K562 (cell line): Measurements from ENCODE around the gene CHTOP. TPM values are rescaled to one million over a fixed set of nuclear protein-coding genes. Genes with fewer than 3 reads are reported as not detected.
A peak's percentile ranks its signal among the peaks of the same experiment; 100 is the strongest.

Source experiments
- BRCA1 ChIP-seq, 2 experiments: fragments of 450-650 bp in 1 of 2; sonication (generic) in 1 of 2; formaldehyde crosslinking in 1 of 2; IDR thresholded peaks; 2 replicates each; pipeline versions ENCODE4 v1.5.0 to v1.6.1; 2017 to 2020; ENCODE audit warnings: mild to moderate bottlenecking in 1 of 2, missing genetic modification reagents in 1 of 2
- CAMTA2 ChIP-seq: fragments of 250-450 bp; sonication (Bioruptor Pico); conservative IDR thresholded peaks from 2 replicates; pipeline ENCODE4 v1.5.1; 2022
- CBX3 ChIP-seq, 2 experiments: IDR thresholded peaks; 1 replicate in 1 of 2; 2 replicates in 1 of 2; pipeline ENCODE4 v1.6.1; 2012; ENCODE audit warnings: inconsistent platforms in 2 of 2, low read length in 2 of 2, borderline replicate concordance in 1 of 2, control low read depth in 1 of 2
- CCAR2 ChIP-seq: fragments of 200-400 bp; formaldehyde crosslinking; IDR thresholded peaks from 2 replicates; pipeline ENCODE4 v1.6.1; 2017; ENCODE audit warnings: mild to moderate bottlenecking, low read depth, low read length
- FOSL1 ChIP-seq: fragments of 200-800 bp; sonication (Bioruptor generic); conservative IDR thresholded peaks from 2 replicates; pipeline ENCODE4 v1.6.1; 2016; ENCODE audit warnings: missing genetic modification characterization, missing compliant biosample characterization
- GTF2E2 ChIP-seq: fragments of 200-800 bp; sonication (Bioruptor generic); IDR thresholded peaks from 2 replicates; pipeline ENCODE4 v1.6.1; 2016; ENCODE audit warnings: missing genetic modification characterization, missing compliant biosample characterization
- HNRNPK ChIP-seq: fragments of 200-400 bp; formaldehyde crosslinking; IDR thresholded peaks from one replicate; pipeline ENCODE4 v1.6.1; 2018; ENCODE audit warnings: mild to moderate bottlenecking, low read depth, low read length; ENCODE audit not compliant: poor library complexity, severe bottlenecking
- KHSRP ChIP-seq: fragments of 450-650 bp; IDR thresholded peaks from 2 replicates; pipeline ENCODE4 v1.6.1; 2017
- MCM7 ChIP-seq, 2 experiments: fragments of 450-650 bp; IDR thresholded peaks; 2 replicates each; pipeline ENCODE4 v1.6.1; 2016 to 2018
- MITF ChIP-seq: IDR thresholded peaks from 2 replicates; pipeline ENCODE4 v1.6.1; 2014; ENCODE audit warnings: antibody characterized with exemption
- PURB ChIP-seq: sonication (generic); formaldehyde crosslinking; IDR thresholded peaks from 2 replicates; pipeline ENCODE4 v1.9.0; 2021; ENCODE audit warnings: low read depth, mild to moderate bottlenecking, missing genetic modification reagents
- SNRNP70 ChIP-seq: fragments of 200-400 bp; formaldehyde crosslinking; optimal IDR thresholded peaks from 2 replicates; pipeline ENCODE3; 2017; ENCODE audit warnings: low read depth, low read length
- ZBTB12 ChIP-seq: fragments of 250-450 bp; sonication (Bioruptor Pico); IDR thresholded peaks from 2 replicates; pipeline ENCODE4 v1.4.0; 2020
- polyA plus RNA-seq, 8 experiments: library from polyadenylated mRNA; depleted of rRNA in 4 of 8; stranded (reverse) in 5 of 8; unstranded in 3 of 8; fragments of >200 nt; fragmentation: Nextera tagmentation in 2 of 8; fragmentation: Illumina TruSeq in 1 of 8; extraction: Ambion mirVana in 2 of 8; extraction: Trizol in 1 of 8; gene quantifications; 2 replicates each; pipeline versions ENCODE4 v1.2.1 to v1.2.3, GENCODE V29; 2011 to 2014; ENCODE audit warnings: inconsistent platforms in 1 of 8, missing spikeins in 1 of 8
- total RNA-seq, 7 experiments: library from RNA; depleted of rRNA in 6 of 7; stranded (reverse); fragments of >200 nt in 6 of 7; fragmentation: Illumina TruSeq in 2 of 7; extraction: Trizol in 2 of 7; gene quantifications; 2 replicates each; pipeline versions ENCODE4 v1.2.1 to v1.2.3, GENCODE V29; 2011 to 2021; ENCODE audit warnings: low replicate concordance in 1 of 7
- TF ChIP-seq, protein P1 (sequence below), 2 experiments: fragments of 450-650 bp; IDR thresholded peaks; 2 replicates each; pipeline ENCODE4 v1.6.1; 2016
- TF ChIP-seq, protein P2 (sequence below): sonication (generic); formaldehyde crosslinking; IDR thresholded peaks from 2 replicates; pipeline ENCODE4 v1.8.1; 2023; ENCODE audit warnings: mild to moderate bottlenecking, missing genetic modification reagents
- TF ChIP-seq, protein P3 (sequence below): fragments of 250-450 bp; sonication (Bioruptor Pico); IDR thresholded peaks from 2 replicates; pipeline ENCODE4 v1.4.0; 2020

The CHTOP gene
- total and polyA plus RNA-seq, 9 of the 15 experiments (the other 6 are each of a cell fraction or from before 2014, with no cell fraction given) = 10.2 to 91.8 (median 60.8) TPM

DNA sequence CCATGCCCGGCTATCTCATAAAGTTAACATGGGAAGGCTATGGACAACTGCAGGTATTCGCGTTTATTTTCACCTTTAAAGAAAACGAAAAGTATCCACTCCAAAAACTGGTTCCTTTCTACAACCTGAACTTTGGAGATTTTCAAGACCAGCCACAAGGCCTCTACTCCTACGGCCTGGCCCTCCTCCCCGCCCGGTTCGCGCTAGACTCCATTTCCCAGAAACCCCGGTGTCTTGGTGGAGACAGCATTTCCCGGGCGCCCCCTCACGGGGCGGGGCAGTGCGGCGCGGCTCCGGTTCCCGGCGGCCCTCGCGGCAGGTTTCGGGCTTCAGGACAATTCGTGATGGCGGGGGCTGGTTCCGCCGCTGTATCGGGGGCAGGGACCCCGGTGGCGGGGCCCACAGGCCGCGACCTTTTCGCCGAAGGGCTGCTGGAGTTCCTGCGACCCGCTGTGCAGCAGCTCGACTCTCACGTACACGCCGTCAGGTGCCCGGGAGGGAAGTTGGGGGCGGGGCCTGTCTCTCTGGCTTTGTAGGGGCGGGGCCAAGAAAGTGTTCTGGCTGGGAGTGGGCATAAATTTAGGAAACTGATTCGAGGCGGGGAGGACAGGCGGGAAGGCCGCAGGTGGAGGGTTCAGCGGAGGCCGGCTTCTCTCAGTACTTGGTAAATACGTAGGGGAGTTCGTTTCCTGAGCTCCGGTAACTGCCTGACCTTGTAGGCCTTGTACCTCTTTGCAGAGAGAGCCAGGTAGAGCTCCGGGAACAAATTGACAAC, 24.7 kb downstream of the CHTOP start, which contains the start of gene SNAPIN (continued):
- TF ChIP-seq MITF (no peak), ZBTB12 (CRISPR knock-in tag) (no peak), PURB (no peak), KHSRP (no peak), MCM7 (IDR thresholded peaks at IDR 0.05) (no peak), HNRNPK (no peak), BRCA1 (IDR thresholded peaks at IDR 0.05) (no peak), BRCA1 (CRISPR knock-in tag; IDR thresholded peaks at IDR 0.05) (no peak), CAMTA2 (CRISPR knock-in tag) (no peak), CBX3 (IDR thresholded peaks at IDR 0.05; ENCODE audit: borderline replicate concordance in 1 of 2, low read length in 2 of 2) (no peak), FOSL1 (tag) (0 out of 2 replicates have a peak, but pooled peaks have one; percentile 43), GTF2E2 (0 out of 2 replicates have a peak, but pooled peaks have one; percentile 43), CCAR2 (no peak), SNRNP70 (no peak)
- TF ChIP-seq, protein P1, sequence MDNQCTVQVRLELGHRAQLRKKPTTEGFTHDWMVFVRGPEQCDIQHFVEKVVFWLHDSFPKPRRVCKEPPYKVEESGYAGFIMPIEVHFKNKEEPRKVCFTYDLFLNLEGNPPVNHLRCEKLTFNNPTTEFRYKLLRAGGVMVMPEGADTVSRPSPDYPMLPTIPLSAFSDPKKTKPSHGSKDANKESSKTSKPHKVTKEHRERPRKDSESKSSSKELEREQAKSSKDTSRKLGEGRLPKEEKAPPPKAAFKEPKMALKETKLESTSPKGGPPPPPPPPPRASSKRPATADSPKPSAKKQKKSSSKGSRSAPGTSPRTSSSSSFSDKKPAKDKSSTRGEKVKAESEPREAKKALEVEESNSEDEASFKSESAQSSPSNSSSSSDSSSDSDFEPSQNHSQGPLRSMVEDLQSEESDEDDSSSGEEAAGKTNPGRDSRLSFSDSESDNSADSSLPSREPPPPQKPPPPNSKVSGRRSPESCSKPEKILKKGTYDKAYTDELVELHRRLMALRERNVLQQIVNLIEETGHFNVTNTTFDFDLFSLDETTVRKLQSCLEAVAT (IDR thresholded peaks at IDR 0.05) = no peak
- TF ChIP-seq, protein P2, sequence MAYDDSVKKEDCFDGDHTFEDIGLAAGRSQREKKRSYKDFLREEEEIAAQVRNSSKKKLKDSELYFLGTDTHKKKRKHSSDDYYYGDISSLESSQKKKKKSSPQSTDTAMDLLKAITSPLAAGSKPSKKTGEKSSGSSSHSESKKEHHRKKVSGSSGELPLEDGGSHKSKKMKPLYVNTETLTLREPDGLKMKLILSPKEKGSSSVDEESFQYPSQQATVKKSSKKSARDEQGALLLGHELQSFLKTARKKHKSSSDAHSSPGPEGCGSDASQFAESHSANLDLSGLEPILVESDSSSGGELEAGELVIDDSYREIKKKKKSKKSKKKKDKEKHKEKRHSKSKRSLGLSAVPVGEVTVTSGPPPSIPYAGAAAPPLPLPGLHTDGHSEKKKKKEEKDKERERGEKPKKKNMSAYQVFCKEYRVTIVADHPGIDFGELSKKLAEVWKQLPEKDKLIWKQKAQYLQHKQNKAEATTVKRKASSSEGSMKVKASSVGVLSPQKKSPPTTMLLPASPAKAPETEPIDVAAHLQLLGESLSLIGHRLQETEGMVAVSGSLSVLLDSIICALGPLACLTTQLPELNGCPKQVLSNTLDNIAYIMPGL = no peak
- TF ChIP-seq, protein P3, sequence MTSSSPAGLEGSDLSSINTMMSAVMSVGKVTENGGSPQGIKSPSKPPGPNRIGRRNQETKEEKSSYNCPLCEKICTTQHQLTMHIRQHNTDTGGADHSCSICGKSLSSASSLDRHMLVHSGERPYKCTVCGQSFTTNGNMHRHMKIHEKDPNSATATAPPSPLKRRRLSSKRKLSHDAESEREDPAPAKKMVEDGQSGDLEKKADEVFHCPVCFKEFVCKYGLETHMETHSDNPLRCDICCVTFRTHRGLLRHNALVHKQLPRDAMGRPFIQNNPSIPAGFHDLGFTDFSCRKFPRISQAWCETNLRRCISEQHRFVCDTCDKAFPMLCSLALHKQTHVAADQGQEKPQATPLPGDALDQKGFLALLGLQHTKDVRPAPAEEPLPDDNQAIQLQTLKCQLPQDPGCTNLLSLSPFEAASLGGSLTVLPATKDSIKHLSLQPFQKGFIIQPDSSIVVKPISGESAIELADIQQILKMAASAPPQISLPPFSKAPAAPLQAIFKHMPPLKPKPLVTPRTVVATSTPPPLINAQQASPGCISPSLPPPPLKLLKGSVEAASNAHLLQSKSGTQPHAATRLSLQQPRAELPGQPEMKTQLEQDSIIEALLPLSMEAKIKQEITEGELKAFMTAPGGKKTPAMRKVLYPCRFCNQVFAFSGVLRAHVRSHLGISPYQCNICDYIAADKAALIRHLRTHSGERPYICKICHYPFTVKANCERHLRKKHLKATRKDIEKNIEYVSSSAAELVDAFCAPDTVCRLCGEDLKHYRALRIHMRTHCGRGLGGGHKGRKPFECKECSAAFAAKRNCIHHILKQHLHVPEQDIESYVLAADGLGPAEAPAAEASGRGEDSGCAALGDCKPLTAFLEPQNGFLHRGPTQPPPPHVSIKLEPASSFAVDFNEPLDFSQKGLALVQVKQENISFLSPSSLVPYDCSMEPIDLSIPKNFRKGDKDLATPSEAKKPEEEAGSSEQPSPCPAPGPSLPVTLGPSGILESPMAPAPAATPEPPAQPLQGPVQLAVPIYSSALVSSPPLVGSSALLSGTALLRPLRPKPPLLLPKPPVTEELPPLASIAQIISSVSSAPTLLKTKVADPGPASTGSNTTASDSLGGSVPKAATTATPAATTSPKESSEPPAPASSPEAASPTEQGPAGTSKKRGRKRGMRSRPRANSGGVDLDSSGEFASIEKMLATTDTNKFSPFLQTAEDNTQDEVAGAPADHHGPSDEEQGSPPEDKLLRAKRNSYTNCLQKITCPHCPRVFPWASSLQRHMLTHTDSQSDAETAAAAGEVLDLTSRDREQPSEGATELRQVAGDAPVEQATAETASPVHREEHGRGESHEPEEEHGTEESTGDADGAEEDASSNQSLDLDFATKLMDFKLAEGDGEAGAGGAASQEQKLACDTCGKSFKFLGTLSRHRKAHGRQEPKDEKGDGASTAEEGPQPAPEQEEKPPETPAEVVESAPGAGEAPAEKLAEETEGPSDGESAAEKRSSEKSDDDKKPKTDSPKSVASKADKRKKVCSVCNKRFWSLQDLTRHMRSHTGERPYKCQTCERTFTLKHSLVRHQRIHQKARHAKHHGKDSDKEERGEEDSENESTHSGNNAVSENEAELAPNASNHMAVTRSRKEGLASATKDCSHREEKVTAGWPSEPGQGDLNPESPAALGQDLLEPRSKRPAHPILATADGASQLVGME = no peak
